HCT116 (cell line): ENCODE results near the gene LRRC56. TPM values are rescaled to one million over a fixed set of nuclear protein-coding genes. Genes with fewer than 3 reads are reported as not detected.

Experiments used
- ATAC-seq: fragments of 200-7000 bp; cut with Tn5 transposase; 2 replicates; pipeline ENCODE4 v1.9.1; 2020; ENCODE audit warnings: mild to moderate bottlenecking, moderate library complexity
- BruUV-seq: library from RNA; stranded (reverse); fragments of 400-500 nt; replicated peaks from 2 replicates; lab custom pipeline; 2021; lab: Mats Ljungman, UMichigan
- CTCF ChIA-PET: fragments of 300-600 bp; sonication (Branson Sonifier 250); formaldehyde crosslinking; loops from one replicate; lab custom pipeline; 2021; ENCODE audit warnings: antibody characterized with exemption; lab: Charles Lee
- POLR2A ChIA-PET: fragments of 300-600, 350-600 bp; sonication (Branson Sonifier 250); formaldehyde crosslinking; loops from one replicate; lab custom pipeline; 2021; ENCODE audit warnings: antibody characterized with exemption; lab: Charles Lee
- RAD21 ChIA-PET, 2 experiments: fragments of 300-600 bp; sonication (Branson Sonifier 250); formaldehyde crosslinking; loops; one replicate each; lab custom pipeline; 2023; ENCODE audit warnings: low total read pairs in 2 of 2; ENCODE audit not compliant: uncharacterized antibody in 2 of 2, unreplicated experiment in 2 of 2, low non-redundant PET in 1 of 2; lab: Charles Lee
- DNase-seq: peaks from one replicate; pipeline ENCODE4 v3.0.0-alpha.2; 2010; ENCODE audit warnings: low read depth, low spot score
- H2AFZ ChIP-seq: fragments of 200-600 bp; shearing (Covaris generic), sonication (generic); 2 replicates; pipeline ENCODE4 v1.6.1; 2017; ENCODE audit warnings: low read depth, mixed run types, mixed read lengths, antibody characterized with exemption, low read length; ENCODE audit not compliant: poor library complexity, severe bottlenecking
- H3K27ac ChIP-seq: 2 replicates; pipeline ENCODE4 v1.5.1; 2012; ENCODE audit warnings: low read depth, low read length
- H3K27me3 ChIP-seq: fragments of 200-600 bp; sonication (generic); 2 replicates; pipeline ENCODE4 v1.6.1; 2016; ENCODE audit warnings: mixed run types, low read length, mixed read lengths; ENCODE audit not compliant: insufficient read depth
- H3K36me3 ChIP-seq, 2 experiments: fragments of 200-500 bp in 1 of 2; fragments of 200-600 bp in 1 of 2; sonication (Bioruptor generic) in 1 of 2; sonication (generic) in 1 of 2; 2 replicates each; pipeline versions ENCODE4 v1.5.1 to v1.6.1; 2014 to 2016; ENCODE audit warnings: low read length in 2 of 2, inconsistent platforms in 1 of 2, mixed read lengths in 1 of 2, mixed run types in 1 of 2; ENCODE audit not compliant: insufficient read depth in 2 of 2, control insufficient read depth in 1 of 2
- H3K4me1 ChIP-seq, 2 experiments: fragments of 200-600 bp in 1 of 2; sonication (generic) in 1 of 2; 2 replicates each; pipeline versions ENCODE4 v1.5.1 to v1.6.1; 2012 to 2017; ENCODE audit warnings: low read length in 2 of 2, inconsistent platforms in 1 of 2, mild to moderate bottlenecking in 1 of 2, mixed read lengths in 1 of 2, mixed run types in 1 of 2, moderate library complexity in 1 of 2; ENCODE audit not compliant: insufficient read depth in 2 of 2, control insufficient read depth in 1 of 2
- H3K4me2 ChIP-seq: fragments of 200-600 bp; sonication (generic); 2 replicates; pipeline ENCODE4 v1.6.1; 2017; ENCODE audit warnings: mixed run types, low read length, mixed read lengths
- H3K4me3 ChIP-seq, 2 experiments: fragments of 200-600 bp in 1 of 2; sonication (generic) in 1 of 2; replicated peaks in 1 of 2; 2 replicates each; pipeline ENCODE4 v1.5.1; 2011 to 2016; ENCODE audit warnings: low read length in 2 of 2, control low read depth in 1 of 2, low read depth in 1 of 2, mild to moderate bottlenecking in 1 of 2, mixed read lengths in 1 of 2, mixed run types in 1 of 2
- H3K79me2 ChIP-seq: fragments of 200-600 bp; sonication (generic); 2 replicates; pipeline ENCODE4 v1.6.1; 2017; ENCODE audit warnings: mild to moderate bottlenecking, mixed run types, low read length, moderate library complexity, mixed read lengths; ENCODE audit not compliant: insufficient read depth
- H3K9ac ChIP-seq: fragments of 200-600 bp; sonication (generic); 2 replicates; pipeline ENCODE4 v1.6.1; 2016; ENCODE audit warnings: low read length, mixed read lengths
- H3K9me2 ChIP-seq: fragments of 200-600 bp; sonication (generic), shearing (Covaris generic); 2 replicates; pipeline ENCODE4 v1.6.1; 2017; ENCODE audit warnings: mixed run types, mild to moderate bottlenecking, moderate library complexity; ENCODE audit not compliant: insufficient read depth
- H3K9me3 ChIP-seq, 2 experiments: fragments of 200-500 bp in 1 of 2; fragments of 200-600 bp in 1 of 2; sonication (Bioruptor generic) in 1 of 2; sonication (generic) in 1 of 2; 2 replicates each; pipeline ENCODE4 v1.6.1; 2014 to 2017; ENCODE audit warnings: low read length in 2 of 2, mixed read lengths in 2 of 2, inconsistent platforms in 1 of 2, low read depth in 1 of 2, mild to moderate bottlenecking in 1 of 2, mixed run types in 1 of 2, moderate library complexity in 1 of 2; ENCODE audit not compliant: control insufficient read depth in 1 of 2, insufficient read depth in 1 of 2
- H4K20me1 ChIP-seq: fragments of 200-600 bp; sonication (generic), shearing (Covaris generic); 2 replicates; pipeline ENCODE4 v1.6.1; 2017; ENCODE audit warnings: mixed run types, mild to moderate bottlenecking, moderate library complexity; ENCODE audit not compliant: insufficient read depth
- CBX3 ChIP-seq: IDR thresholded peaks from 2 replicates; pipeline ENCODE4 v1.6.1; 2012; ENCODE audit warnings: low read depth
- CEBPB ChIP-seq: IDR thresholded peaks from 2 replicates; pipeline ENCODE4 v1.6.1; 2012; ENCODE audit warnings: low read depth
- EZH2phosphoT487 ChIP-seq: fragments of 200-600 bp; IDR thresholded peaks from 2 replicates; pipeline ENCODE4 v1.6.1; 2018; ENCODE audit warnings: antibody characterized with exemption, borderline replicate concordance
- FOSL1 ChIP-seq: IDR thresholded peaks from 2 replicates; pipeline ENCODE4 v1.6.1; 2012; ENCODE audit warnings: low read depth
- JUND ChIP-seq: IDR thresholded peaks from 2 replicates; pipeline ENCODE4 v1.6.1; 2012
- POLR2A ChIP-seq: IDR thresholded peaks from 2 replicates; pipeline ENCODE4 v1.7.0; 2011; ENCODE audit warnings: borderline replicate concordance; ENCODE audit not compliant: insufficient read depth, insufficient read length; ENCODE audit errors: extremely low read depth
- RAD21 ChIP-seq: IDR thresholded peaks from 2 replicates; pipeline ENCODE4 v1.6.1; 2012; ENCODE audit warnings: low read depth, mild to moderate bottlenecking
- SP1 ChIP-seq: IDR thresholded peaks from 2 replicates; pipeline ENCODE4 v1.6.1; 2012; ENCODE audit warnings: low read depth
- SRF ChIP-seq: IDR thresholded peaks from 2 replicates; pipeline ENCODE4 v1.6.1; 2012; ENCODE audit warnings: low read depth
- ZBTB33 ChIP-seq: IDR thresholded peaks from 2 replicates; pipeline ENCODE4 v1.6.1; 2011; ENCODE audit warnings: mild to moderate bottlenecking, low read length, moderate library complexity; ENCODE audit not compliant: insufficient replicate concordance; ENCODE audit errors: extremely low read depth
- ZNF274 ChIP-seq: fragments of 200-500 bp; sonication (Bioruptor generic); IDR thresholded peaks from 2 replicates; pipeline ENCODE4 v1.6.1; 2014; ENCODE audit warnings: mild to moderate bottlenecking, low read depth, low read length, inconsistent platforms
- intact Hi-C: fragments of 100-400 bp; cut with micrococcal nuclease; formaldehyde crosslinking; loops from 2 replicates; pipeline ENCODE4 v1.10.0; 2022
- total RNA-seq: library from RNA; stranded (reverse); gene quantifications from one replicate; pipeline ENCODE4 v1.2.1, GENCODE V29; 2021; ENCODE audit not compliant: unreplicated experiment
- TF ChIP-seq, protein P1 (sequence below): IDR thresholded peaks from 2 replicates; pipeline ENCODE4 v1.6.1; 2012

The LRRC56 gene
- total RNA-seq, 1 experiment from 2014 or later, result 9.1 TPM

DNA sequence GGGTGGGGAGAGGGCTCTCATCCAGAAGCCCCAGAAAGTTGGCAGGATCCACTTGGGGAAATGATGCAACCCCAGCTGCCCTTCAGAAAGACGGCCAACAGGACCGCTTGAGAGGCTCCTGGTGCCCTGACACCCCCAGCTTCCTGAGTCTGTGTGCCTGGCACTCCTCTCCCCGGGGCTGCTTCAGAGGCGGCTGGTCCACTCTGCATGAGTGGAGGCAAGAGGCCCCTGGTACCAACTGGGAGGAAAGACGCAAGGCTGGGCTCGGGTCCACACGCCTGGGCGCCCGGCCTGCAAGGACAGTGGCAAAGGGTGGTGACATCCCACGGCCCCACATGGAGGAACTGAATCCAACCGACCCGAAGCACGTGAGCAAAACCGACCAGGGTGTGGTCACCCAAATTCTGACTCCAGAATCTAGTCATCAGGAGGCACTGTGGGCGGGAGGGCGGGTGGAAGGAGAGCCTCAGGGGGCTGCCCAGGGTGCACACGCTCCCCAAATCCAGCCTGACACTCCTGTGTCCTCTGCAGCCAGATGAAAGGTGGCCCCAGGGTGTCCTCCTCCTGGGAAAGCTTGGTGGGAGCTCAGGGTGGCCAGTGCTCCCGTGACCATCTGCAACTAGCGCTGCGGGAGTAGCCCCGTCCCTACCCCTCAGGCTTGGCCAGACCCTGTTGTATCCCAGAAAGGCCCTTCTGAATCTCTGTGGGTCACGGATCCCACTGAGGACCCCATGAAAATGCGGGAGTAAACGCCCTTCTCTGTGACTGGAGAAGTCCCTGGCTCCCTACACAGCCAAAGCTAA is 33.9 kb upstream of the LRRC56 start:
- H3K79me2 ChIP-seq, result peaks cover 45% of the 10 kb centered on the region

More for the DNA sequence above, 33.9 kb upstream of the LRRC56 start:
- Histone ChIP-seq H4K20me1 (no peaks in the 10 kb centered on the region), H3K27ac (no peak overlapping the region), H3K27me3 (no peaks in the 10 kb centered on the region), H3K4me2 (no peak overlapping the region), H3K9me3 (no peaks in the 10 kb centered on the region; a peak in 1 of 4 replicates), H3K9me2 (no peaks in the 10 kb centered on the region), H3K36me3 (peaks cover 11 to 16% of the 10 kb centered on the region in 2 experiments), H3K9ac (no peak overlapping the region), H2AFZ (no peak overlapping the region), H3K4me3 (no peak overlapping the region), H3K4me1 (peaks cover 6 to 22% of the 10 kb centered on the region in 2 experiments; a peak in 3 of 4 replicates)
- BruUV-seq, result no TSS peak
- CTCF ChIA-PET, result no interaction called here
- intact Hi-C loops, result no loop called here
- RAD21 ChIA-PET, result no interaction called here
- TF ChIP-seq EZH2phosphoT487 (no peak), FOSL1 (no peak), JUND (no peak), CEBPB (no peak), CBX3 (no peak), RAD21 (no peak), SP1 (no peak), ZBTB33 (no peak), ZNF274 (no peak), SRF (no peak), POLR2A (no peak)
- TF ChIP-seq, protein P1, sequence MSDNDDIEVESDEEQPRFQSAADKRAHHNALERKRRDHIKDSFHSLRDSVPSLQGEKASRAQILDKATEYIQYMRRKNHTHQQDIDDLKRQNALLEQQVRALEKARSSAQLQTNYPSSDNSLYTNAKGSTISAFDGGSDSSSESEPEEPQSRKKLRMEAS, result no peak
- POLR2A ChIA-PET, result no interaction called here
- ATAC-seq (no peak), DNase-seq (no peak)
